Sciatic nerve (tissue), 2 donors: ENCODE results near the gene VEGFC. TPM values are rescaled to one million over a fixed set of nuclear protein-coding genes. Genes with fewer than 3 reads are reported as not detected.

Experiments used
- ATAC-seq: fragments of 200-7000 bp; cut with Tn5 transposase; one replicate; pipeline ENCODE4 v1.9.1; 2020; ENCODE audit warnings: mild to moderate bottlenecking, moderate library complexity
- DNase-seq: peaks from one replicate; pipeline ENCODE4 v3.0.0-alpha.2; 2020; ENCODE audit warnings: low spot score
- intact Hi-C: fragments of 100-400 bp; cut with DNase I; formaldehyde crosslinking; loops from one replicate; pipeline ENCODE4 v1.14.2; 2022
- total RNA-seq: library from RNA; stranded (reverse); fragmentation: NEBNext Ultra II Directional; extraction: Animal tissue kit (Norgen Biotek cat#: 25700); gene quantifications from one replicate; pipeline ENCODE4 v1.2.1, GENCODE V29; 2021
- donor health status: DM: no; HTN: no; CAD: no.
- donor health status: DM: no; HTN: no; CAD: no.

The VEGFC gene
- total RNA-seq, 1 donor from 2014 or later = 17.0 TPM

DNA sequence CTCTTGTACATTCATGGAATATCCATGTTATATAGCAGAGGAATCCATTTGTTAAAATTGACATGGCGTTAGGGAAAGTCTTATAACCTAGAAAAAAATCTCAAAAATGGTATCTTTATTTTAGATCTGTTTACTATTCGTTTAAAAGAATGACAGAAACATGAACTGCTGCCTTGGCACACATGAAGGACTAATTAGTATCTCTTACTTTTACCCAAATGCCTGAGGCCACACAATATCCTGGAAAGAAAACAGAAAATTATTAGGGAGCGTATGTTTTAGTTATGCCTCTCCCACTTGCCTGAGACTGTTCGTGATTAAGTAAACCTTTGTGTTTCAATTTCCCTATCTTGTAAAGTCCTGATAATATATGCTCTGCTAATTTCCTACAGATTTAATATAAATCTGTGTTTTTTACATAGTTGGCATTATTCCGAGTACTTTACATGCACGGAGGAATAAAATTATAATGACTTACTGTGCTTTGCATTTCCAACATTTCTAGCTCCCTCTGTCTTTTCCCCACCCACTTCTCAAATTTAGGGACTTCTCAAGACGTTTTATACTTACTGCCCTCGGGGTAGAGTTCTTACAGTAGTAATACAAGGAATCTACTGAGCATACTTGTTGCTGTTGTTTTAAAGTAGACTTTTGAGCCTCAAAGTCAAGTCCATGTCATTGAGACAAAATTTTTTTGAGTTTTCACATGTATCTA, 147.3 kb downstream of the VEGFC start:
- intact Hi-C loops = no loop called here
- ATAC-seq = no peak
- no peak for DNase-seq

DNA sequence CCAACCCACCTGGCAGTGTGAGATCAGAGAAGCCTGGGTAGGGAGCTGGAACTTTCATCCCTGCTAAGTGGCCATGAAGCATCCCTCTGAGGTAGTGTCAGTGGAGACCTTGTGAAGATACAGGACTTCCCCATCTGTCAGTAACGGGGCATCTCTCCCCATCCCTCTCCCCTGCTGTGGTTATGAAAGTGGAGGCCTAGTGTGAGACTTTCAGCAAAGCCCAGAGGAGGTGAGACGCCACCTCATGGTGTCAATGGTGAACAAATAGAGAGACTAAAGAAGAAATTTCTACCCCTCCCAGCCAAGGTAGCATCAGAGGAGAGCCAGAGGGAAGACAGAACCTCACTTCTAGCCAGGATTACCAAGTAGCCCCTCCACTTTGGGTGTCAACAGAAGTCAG, 150.2 kb downstream of the VEGFC start:
- DNase-seq (no peak), ATAC-seq (no peak)
- intact Hi-C loops = no loop called here

DNA sequence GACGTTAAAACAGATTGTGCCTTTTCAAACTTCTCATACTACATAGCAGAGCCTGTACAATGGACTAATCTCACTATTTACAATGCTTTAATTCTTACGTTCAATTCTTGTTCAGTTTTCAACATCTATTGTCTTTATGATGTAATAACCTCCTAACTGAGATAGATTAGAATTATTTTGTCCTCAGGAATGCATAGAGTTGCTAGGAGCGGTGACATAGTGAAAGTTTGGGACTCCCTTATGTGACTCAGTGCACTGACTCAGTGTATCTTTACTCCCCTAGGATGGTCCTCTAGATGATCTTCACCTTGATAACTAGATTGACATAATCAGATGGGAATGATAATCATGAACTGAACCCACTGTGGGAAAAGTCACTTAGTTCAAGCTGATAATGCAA, 151.5 kb downstream of the VEGFC start:
- ATAC-seq = no peak
- DNase-seq = no peak
- intact Hi-C loops = no loop called here

DNA sequence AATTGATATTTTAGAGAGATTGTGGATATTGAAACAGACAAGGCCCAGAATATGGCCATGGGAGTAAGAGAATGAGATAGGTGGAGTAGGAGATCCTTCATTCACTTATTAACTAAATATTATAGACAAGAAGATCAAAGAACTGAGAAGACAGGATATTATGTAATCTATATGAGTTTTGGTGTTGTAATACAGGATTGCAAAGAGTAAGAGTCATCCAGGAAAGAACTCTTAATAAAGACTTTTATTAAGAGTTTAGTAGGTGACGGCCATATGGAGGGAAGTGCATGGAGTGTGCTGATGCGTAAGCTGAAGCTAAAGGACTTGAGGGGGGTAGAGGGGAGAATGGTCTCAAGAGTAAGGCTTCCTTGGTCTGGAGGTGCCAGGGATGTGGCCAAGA, 153.7 kb downstream of the VEGFC start:
- intact Hi-C loops = no loop called here
- DNase-seq (no peak), ATAC-seq (no peak)

DNA sequence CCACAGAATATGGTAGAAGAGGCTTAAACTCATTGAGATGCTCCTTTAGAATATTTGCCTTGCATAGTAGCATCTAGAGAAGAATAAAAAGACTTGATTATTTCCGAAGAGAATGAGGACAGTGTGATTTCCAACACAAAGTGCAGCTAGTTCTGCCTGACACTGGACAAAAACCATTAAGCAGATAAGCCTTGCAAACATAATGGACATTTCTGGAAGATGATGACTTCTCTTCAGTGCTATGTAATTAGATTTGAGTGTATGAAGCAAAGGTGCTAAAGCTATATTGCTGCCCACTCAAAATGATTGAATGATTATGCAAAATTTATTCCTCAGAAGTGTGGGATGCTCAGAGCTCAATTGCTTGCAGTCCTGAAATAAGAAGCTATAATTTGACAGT, 156.4 kb downstream of the VEGFC start:
- DNase-seq (no peak), ATAC-seq (no peak)
- intact Hi-C loops = no loop called here

DNA sequence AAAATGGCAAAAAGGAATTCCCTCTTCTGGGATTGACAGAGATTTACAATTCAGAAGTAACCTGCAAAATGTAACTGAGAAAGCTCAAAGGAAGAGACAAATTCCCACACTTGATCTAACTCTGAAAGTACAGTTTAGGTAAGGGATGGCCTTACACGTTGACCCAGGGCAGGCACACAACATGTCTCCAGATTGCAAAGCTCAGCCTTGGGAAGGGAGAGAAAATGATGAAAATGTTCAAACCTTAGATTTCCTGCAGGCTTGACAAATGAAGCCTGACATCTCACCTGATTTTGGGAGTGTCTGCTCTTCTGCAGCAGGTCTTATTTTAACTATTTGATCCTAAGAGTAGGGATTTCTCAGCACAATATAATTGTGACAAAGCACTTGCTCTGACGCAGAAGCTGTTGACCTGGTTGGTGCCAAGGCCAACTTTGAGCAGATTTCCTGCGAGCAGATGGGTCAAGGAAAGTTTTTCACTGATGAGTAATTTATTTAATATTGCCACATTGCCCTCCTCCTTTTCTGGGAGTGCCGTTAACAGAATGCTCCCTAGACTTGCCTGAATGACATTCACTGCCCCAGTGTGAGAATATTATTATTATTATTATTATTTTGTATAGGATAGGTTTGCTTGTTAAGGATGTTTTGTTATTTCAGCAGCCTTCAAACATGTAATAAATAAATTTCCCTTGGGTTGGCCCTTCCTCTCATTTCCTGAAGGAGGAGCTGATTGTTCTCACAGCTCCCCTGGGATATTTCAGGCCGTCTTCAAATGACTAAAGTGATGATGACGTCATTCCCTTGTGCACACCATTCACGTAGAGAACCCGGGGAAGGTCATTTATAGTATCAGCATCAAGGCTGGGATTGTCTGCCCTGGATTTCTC, 157.1 kb downstream of the VEGFC start:
- intact Hi-C loops = no loop called here
- ATAC-seq (no peak), DNase-seq (no peak)
